Breast epithelium (tissue), 3 donors: Measurements from ENCODE around the gene PLEKHD1.

Experiments used
- POLR2A ChIP-seq: fragments of 450-650 bp; IDR thresholded peaks from one replicate; pipeline ENCODE4 v1.6.1; 2016; ENCODE audit warnings: antibody characterized with exemption, mild to moderate bottlenecking, moderate library complexity
- POLR2AphosphoS5 ChIP-seq, 3 donors: sonication (generic); formaldehyde crosslinking; IDR thresholded peaks; one replicate each; pipeline ENCODE4 v1.6.1; 2017; ENCODE audit warnings: antibody characterized with exemption in 3 of 3
- TF ChIP-seq, protein P1 (sequence below), 3 donors: fragments of 450-650 bp; IDR thresholded peaks; one replicate each; pipeline ENCODE4 v1.5.1; 2016 to 2017; ENCODE audit warnings: antibody characterized with exemption in 3 of 3, mild to moderate bottlenecking in 3 of 3, moderate library complexity in 3 of 3

DNA sequence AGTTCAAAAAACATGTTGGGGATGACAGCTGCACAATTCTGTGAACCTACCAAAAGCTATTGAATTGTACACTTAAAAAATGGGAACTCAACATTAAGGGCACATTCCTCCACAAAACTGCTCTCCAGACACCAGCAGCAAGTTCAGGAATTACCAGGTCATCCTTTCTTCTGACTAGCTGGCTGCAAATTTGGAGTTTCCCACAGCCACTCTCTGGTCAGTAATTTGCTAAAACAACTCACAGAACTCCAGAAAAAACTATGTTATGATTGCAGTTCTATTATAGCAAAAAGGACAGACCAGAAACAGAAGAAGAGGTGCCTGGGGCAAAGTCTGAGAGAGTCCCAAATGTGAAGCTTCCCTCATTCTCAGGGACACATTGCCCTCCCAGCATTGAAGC, 20.1 kb upstream of the PLEKHD1 start:
- TF ChIP-seq POLR2AphosphoS5 (IDR thresholded peaks at IDR 0.05): no peak
- TF ChIP-seq POLR2A: no peak
- TF ChIP-seq, protein P1, sequence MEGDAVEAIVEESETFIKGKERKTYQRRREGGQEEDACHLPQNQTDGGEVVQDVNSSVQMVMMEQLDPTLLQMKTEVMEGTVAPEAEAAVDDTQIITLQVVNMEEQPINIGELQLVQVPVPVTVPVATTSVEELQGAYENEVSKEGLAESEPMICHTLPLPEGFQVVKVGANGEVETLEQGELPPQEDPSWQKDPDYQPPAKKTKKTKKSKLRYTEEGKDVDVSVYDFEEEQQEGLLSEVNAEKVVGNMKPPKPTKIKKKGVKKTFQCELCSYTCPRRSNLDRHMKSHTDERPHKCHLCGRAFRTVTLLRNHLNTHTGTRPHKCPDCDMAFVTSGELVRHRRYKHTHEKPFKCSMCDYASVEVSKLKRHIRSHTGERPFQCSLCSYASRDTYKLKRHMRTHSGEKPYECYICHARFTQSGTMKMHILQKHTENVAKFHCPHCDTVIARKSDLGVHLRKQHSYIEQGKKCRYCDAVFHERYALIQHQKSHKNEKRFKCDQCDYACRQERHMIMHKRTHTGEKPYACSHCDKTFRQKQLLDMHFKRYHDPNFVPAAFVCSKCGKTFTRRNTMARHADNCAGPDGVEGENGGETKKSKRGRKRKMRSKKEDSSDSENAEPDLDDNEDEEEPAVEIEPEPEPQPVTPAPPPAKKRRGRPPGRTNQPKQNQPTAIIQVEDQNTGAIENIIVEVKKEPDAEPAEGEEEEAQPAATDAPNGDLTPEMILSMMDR (IDR thresholded peaks at IDR 0.05): no peak
